GM12801 (cell line): Measurements from ENCODE around the gene PLEKHD1.

Source experiments
- TF ChIP-seq, protein P1 (sequence below): IDR thresholded peaks from one replicate; pipeline ENCODE4 v1.5.1; 2011; ENCODE audit warnings: control low read depth; ENCODE audit not compliant: insufficient read length; ENCODE audit errors: extremely low read depth

PLEKHD1 gene

DNA sequence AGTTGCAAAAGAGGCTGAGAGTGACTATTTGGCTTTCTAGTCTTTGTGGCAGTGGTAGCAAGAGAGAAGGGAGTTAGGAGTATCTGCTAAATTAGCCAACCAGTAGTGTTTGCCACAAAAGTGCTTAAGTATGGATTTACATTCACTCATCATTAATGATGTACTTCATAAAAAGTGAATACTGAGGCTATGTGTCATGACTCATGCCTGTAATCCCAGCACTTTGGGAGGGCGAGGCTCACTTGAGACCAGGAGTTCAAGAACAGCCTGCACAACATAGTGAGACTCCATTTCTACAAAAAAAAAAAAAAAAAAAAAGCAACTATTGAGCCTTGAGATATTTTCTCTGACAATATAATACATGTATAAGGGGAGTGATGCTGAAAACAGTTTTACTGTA lies 53.4 kb downstream of the PLEKHD1 start:
- TF ChIP-seq, protein P1, sequence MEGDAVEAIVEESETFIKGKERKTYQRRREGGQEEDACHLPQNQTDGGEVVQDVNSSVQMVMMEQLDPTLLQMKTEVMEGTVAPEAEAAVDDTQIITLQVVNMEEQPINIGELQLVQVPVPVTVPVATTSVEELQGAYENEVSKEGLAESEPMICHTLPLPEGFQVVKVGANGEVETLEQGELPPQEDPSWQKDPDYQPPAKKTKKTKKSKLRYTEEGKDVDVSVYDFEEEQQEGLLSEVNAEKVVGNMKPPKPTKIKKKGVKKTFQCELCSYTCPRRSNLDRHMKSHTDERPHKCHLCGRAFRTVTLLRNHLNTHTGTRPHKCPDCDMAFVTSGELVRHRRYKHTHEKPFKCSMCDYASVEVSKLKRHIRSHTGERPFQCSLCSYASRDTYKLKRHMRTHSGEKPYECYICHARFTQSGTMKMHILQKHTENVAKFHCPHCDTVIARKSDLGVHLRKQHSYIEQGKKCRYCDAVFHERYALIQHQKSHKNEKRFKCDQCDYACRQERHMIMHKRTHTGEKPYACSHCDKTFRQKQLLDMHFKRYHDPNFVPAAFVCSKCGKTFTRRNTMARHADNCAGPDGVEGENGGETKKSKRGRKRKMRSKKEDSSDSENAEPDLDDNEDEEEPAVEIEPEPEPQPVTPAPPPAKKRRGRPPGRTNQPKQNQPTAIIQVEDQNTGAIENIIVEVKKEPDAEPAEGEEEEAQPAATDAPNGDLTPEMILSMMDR = no peak

DNA sequence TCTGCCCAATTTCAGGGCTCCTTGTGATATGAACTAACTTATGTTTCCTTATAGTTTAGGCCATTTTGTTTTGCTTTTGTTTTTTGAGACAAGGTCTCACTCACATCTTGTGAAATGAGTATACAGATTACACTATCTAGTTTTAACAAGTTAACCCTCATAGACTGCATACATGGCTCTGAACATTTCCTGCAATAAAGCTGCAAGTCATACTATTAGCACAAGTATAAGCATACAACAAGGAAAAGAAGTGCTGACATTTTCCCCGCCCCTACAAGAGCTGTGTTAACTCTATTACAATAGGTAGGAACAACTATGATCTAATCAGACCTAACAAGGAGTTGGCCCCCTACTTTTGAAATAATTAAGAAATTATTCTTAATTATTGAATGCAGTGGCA lies 54.2 kb downstream of the PLEKHD1 start:
- TF ChIP-seq, protein P1 = no peak

DNA sequence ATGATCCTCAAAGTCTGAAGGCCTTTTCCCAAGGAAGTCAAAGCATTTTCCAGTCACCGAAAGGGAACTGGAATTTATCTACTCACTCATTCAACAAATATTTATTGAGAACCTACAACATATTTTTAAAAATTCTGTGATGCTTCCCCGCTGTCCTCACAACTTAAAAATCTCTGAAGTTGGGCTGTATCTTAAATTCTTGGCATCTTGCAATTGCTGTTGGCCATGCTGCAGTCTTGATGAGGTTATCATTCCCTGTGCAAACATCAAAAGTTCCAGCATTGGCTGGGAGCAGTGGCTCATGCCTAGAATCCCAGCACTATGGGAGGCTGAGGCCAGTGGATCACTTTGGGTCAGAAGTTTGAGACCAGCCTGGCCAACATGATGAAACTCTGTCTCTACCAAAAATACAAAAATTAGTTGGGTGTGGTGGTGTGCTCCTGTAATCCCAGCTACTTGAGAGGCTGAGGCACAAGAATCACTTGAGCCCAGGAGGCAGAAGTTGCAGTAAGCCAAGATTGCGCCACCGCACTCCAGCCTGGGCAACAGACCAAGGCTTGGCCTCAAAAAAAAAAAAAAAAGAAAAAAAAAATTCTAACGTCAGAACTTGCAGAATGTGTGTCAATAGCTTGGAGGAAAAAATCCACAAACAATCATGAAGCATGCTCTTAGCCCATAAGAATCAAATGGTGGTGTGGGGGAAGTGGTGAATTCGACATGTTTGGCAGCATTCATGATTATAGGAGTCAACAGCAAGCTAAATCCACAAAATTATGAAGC lies 55.3 kb downstream of the PLEKHD1 start:
- TF ChIP-seq, protein P1 = no peak

DNA sequence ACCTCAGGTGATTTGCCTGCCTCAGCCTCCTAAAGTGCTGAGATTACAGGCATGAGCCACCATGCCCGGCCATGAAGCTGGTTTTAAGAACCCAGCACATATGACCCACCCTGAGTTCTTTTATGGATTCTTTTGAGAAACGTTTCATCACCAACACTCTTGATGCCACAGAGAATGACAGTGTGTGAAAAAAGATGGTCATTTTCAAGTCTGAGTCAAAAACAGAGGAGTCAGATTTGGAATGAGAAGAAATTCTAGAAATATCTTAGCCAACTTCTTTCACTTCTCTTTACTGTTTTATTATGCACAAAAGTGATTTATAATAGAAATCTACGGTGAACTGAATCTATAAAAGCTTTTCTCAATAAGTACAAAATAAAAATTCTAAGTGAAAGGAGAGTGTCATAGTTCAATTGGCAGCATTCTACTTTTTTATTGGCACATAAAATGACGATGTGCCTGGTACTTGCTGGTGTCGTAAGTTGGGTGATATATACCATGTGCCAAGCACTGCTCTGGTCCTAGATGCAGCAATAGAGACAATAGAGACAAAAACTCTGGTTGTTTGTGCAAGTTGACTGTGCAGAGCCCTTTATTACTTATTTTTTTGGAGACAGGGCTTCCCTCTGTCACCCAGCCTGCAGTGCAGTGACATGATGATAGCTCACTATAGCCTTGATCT lies 56.3 kb downstream of the PLEKHD1 start:
- TF ChIP-seq, protein P1 = no peak

DNA sequence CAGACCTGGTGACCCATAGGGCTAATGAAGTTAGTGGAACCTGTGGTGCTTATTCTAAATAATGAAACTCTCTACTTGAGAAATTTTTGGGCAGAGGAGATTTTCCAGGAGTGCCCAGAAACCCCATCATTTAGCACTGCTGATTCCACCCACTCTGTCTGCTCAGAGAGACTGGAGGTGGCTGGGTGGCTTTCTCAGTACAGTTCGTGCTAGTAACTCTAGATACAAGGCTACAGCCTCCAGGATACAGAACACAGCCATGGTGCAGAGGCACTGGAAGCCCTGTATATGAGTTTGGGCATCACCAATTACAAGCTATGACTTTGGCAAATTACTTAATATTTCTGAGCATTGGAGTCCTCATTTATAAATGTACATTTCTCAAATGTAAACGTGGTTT lies 57.8 kb downstream of the PLEKHD1 start:
- TF ChIP-seq, protein P1 = no peak

DNA sequence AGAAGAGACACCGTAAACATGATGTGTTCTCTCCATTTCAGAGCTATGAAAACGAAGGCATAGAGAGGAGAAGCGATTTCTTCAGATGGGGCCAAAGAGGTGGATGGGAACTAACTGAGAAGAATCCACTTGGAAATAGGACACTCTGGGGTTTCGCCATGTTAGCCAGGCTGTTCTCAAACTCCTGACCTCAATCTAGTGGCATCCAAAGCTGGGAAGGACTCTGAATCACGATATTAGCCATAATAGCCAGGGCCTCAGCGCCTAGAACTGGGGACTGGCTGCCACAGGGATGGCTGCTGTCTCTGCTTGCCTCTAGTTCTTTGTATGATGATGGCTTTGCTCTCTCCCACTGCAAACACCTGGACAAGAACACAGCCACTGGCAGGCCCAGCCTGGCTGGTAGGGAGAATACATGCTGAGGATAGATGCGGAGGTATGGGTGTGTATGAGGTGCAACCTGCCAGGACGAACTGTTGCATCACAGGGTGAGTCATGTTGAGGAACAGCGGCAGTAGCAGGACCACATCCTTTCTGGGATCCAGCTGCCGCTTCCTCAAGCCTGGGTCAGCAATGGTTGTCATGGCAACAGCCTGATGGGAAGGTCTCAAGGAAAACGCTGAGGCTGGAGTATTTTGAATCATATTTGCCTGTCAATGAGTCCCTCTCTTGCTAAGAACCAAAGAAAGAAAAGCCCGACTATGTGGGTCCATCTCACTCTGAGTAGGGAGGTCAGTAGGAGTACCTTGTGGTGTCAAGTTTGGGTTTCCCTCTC lies 59.0 kb downstream of the PLEKHD1 start:
- TF ChIP-seq, protein P1 = no peak

DNA sequence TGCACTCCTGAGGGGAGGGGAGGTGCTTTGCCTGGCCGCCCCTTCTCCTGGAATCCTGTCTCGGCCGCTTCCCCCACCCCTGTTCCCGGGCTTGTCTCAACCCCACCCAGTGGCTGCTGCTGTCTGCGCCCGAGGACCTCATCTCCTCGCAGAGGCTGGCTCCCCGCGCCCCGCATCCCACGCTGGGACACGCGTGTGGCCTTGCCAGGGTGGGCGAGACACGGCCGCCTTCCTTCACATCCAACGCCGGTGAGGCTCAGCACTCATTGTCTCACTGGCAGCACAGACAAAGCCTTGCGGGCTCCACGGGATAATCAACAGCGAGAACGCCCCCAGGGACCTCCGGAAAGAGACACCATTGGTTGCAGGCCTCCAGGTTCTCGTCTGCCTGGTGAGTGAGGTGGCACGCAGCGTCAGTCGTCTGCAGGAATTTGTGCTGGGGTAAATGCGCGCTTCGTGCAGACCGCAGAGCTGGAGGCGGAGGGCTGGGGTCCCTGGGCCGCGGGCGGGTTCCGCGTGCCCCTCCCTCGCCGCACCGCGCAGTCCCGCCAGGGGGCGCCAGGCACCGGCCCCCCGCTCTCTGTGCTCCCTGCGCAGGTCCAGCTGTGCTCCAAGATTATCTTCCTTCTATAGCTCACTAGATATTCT lies 63.3 kb downstream of the PLEKHD1 start:
- TF ChIP-seq, protein P1 = no peak
